ENCODE results near the gene RTL10. TPM values are rescaled to one million over a fixed set of nuclear protein-coding genes. Genes with fewer than 3 reads are reported as not detected.
"Not testable (repeated sequence)": the region's sequence is repeated elsewhere in the genome, so short reads cannot be mapped to it uniquely, and the experiment has no call there.

The RTL10 gene
- total RNA-seq, 4 donors from 2014 or later, result 3.5 to 12.8 (median 5.0) TPM

DNA sequence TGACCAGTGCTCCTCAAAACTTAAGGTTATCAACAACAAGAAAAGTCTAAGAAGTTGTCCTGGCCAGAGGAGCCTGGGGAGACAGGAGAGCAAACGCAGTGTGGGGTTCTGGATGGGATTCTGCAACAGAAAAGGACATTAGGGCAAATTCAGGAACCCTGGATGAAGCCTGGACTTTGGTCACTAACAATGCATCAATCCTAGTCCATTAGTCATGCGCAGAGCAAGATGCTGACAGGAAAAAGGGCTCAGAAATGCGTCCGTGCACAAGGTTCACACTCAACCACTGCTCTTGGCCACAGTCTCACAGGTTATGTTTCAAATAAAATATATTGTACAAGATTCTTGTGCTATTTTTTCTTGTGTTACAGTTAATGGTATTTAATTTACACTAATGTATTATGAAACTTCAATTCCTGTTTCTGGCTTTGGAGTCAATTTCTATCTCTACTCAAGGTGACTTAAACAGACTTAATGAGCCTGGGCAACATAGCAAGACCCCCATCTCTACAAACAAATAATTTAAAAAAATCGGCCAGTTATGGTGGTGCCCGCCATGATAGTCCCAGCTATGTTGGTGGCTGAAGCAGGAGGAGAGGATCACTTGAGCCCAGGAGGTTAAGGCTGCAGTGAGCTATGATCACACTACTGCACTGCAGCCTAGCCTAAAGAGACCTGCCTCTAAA is 13.6 kb downstream of the RTL10 start:
- intact Hi-C loops (cut with DNase I; ENCODE audit: low total_unique reads), result no loop called here
- Histone ChIP-seq H3K36me3 (no peaks in the 10 kb centered on the region), H3K9me3 (no peaks in the 10 kb centered on the region), H3K27ac (no peak overlapping the region), H3K4me3 (no peak overlapping the region), H3K27me3 (no peaks in the 10 kb centered on the region), H3K4me1 (peaks cover 16% of the 10 kb centered on the region in 2 donors)
- TF ChIP-seq, protein P1, sequence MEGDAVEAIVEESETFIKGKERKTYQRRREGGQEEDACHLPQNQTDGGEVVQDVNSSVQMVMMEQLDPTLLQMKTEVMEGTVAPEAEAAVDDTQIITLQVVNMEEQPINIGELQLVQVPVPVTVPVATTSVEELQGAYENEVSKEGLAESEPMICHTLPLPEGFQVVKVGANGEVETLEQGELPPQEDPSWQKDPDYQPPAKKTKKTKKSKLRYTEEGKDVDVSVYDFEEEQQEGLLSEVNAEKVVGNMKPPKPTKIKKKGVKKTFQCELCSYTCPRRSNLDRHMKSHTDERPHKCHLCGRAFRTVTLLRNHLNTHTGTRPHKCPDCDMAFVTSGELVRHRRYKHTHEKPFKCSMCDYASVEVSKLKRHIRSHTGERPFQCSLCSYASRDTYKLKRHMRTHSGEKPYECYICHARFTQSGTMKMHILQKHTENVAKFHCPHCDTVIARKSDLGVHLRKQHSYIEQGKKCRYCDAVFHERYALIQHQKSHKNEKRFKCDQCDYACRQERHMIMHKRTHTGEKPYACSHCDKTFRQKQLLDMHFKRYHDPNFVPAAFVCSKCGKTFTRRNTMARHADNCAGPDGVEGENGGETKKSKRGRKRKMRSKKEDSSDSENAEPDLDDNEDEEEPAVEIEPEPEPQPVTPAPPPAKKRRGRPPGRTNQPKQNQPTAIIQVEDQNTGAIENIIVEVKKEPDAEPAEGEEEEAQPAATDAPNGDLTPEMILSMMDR (IDR thresholded peaks at IDR 0.05 in 4 of 5, conservative IDR thresholded peaks at IDR 0.05 in 1 of 5), result no peak
- no peak for TF ChIP-seq POLR2A (IDR thresholded peaks at IDR 0.05)
- no peak for DNase-seq
- ATAC-seq, result no peak
- in situ Hi-C loops (cut with MboI; ENCODE audit: low sequenced_read_pairs in 4 of 4), result no loop called here

DNA sequence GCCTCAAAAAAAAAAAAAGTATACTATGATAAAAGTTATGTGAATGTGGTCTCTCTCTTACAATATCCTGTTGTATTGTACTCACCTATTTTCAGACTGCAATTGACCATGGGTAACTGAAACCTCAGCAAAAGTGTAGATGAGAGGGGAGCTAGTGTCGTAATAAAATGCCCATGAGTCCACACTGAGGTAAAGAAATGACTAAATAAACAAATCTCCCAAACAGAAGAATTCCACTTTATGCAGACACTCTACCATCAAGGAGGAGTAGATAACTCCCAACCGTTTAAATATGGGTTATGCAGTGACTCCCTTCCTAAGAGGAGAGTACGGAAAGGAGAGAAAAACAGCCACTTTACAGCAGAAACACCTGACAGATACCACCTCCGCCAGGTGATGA is 14.6 kb downstream of the RTL10 start:
- TF ChIP-seq, protein P1 (IDR thresholded peaks at IDR 0.05 in 4 of 5, conservative IDR thresholded peaks at IDR 0.05 in 1 of 5), result no peak
- TF ChIP-seq POLR2A (IDR thresholded peaks at IDR 0.05), result no peak
- no peaks in the 10 kb centered on the region for H3K36me3 ChIP-seq
- in situ Hi-C loops (cut with MboI; ENCODE audit: low sequenced_read_pairs in 4 of 4), result no loop called here
- H3K9me3 ChIP-seq, result no peaks in the 10 kb centered on the region
- H3K27me3 ChIP-seq, result no peaks in the 10 kb centered on the region
- DNase-seq (no peak), ATAC-seq (no peak)
- intact Hi-C loops (cut with DNase I; ENCODE audit: low total_unique reads), result no loop called here
- H3K4me1 ChIP-seq, result peaks cover 13 to 16% of the 10 kb centered on the region in 2 donors
- H3K27ac ChIP-seq, result no peak overlapping the region
- H3K4me3 ChIP-seq, result no peak overlapping the region

DNA sequence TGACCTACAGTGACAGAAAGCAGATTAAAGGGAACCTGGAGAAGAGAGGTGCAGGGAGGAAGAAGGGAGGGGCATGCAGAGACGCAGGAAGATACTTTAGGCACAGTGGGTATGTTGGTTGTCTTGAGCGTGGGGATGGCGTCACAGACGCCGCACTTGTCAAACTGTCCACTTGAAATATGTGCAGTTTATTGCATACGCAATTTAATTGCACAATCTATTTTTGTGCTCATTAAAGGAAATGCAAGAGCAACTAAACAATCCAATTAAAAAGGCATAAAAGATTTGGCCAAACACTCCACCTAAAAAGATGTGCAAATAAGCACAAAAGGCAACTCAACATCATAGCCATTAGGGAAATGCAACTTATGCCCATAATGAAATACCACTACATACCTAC is 16.8 kb downstream of the RTL10 start:
- Histone ChIP-seq H3K4me3 (no peak overlapping the region), H3K9me3 (no peaks in the 10 kb centered on the region), H3K27me3 (no peaks in the 10 kb centered on the region), H3K4me1 (no peaks in the 10 kb centered on the region), H3K27ac (no peak overlapping the region), H3K36me3 (no peaks in the 10 kb centered on the region)
- intact Hi-C loops (cut with DNase I; ENCODE audit: low total_unique reads), result no loop called here
- no peak for ATAC-seq
- TF ChIP-seq POLR2A (IDR thresholded peaks at IDR 0.05), result no peak
- TF ChIP-seq, protein P1 (IDR thresholded peaks at IDR 0.05 in 4 of 5, conservative IDR thresholded peaks at IDR 0.05 in 1 of 5), result no peak
- in situ Hi-C loops (cut with MboI; ENCODE audit: low sequenced_read_pairs in 4 of 4), result no loop called here
- no peak for DNase-seq

DNA sequence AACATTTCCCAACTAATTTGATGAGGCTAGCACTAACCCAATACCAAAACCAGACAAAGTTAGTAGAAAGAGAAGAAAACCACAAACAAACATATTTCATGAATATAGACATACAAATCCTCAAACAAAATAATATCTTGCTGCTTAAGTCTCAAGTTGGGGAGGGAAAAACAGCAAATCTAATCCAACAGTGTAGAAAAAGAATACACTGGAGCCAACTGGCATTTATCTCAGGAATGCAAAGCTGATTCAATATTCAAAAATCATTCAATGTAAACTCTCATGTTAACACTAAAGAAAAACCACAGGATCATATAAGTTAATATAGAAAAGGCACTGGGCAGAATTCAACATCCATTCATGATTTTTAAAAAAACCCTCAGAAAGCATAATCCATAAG is 18.2 kb downstream of the RTL10 start:
- DNase-seq (no peak), ATAC-seq (no peak)
- Histone ChIP-seq H3K4me1 (no peaks in the 10 kb centered on the region), H3K36me3 (no peaks in the 10 kb centered on the region), H3K9me3 (no peaks in the 10 kb centered on the region), H3K27ac (no peak overlapping the region), H3K27me3 (no peaks in the 10 kb centered on the region), H3K4me3 (no peak overlapping the region)
- in situ Hi-C loops (cut with MboI; ENCODE audit: low sequenced_read_pairs in 4 of 4) (no loop called here), intact Hi-C loops (cut with DNase I; ENCODE audit: low total_unique reads) (no loop called here)
- no peak for TF ChIP-seq POLR2A (IDR thresholded peaks at IDR 0.05)
- TF ChIP-seq, protein P1 (IDR thresholded peaks at IDR 0.05 in 4 of 5, conservative IDR thresholded peaks at IDR 0.05 in 1 of 5), result no peak

DNA sequence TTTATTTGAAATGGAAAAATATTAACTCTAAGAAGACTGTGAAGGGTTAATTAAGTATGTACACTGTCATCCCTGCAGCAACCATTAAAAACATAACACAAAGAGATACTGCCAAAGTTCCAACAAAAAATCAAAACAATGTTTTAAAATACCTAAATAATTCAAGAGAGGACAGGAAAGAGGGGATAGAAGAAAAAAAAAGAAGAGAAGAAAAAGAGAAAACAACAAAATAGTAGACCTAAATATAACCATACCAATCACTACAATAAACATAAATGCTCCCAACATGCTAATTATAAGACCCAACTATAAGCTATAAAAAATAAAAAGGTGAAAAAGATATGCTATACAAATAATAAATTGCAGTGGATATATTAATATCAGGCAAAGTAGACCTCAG is 20.1 kb downstream of the RTL10 start:
- in situ Hi-C loops (cut with MboI; ENCODE audit: low sequenced_read_pairs in 4 of 4) (no loop called here), intact Hi-C loops (cut with DNase I; ENCODE audit: low total_unique reads) (no loop called here)
- Histone ChIP-seq H3K27ac (no peak overlapping the region), H3K36me3 (no peaks in the 10 kb centered on the region), H3K27me3 (no peaks in the 10 kb centered on the region), H3K4me3 (no peak overlapping the region), H3K9me3 (no peaks in the 10 kb centered on the region), H3K4me1 (no peaks in the 10 kb centered on the region)
- DNase-seq (no peak), ATAC-seq (no peak)
- TF ChIP-seq, protein P1 (IDR thresholded peaks at IDR 0.05 in 4 of 5, conservative IDR thresholded peaks at IDR 0.05 in 1 of 5), result no peak
- TF ChIP-seq POLR2A (IDR thresholded peaks at IDR 0.05), result no peak

DNA sequence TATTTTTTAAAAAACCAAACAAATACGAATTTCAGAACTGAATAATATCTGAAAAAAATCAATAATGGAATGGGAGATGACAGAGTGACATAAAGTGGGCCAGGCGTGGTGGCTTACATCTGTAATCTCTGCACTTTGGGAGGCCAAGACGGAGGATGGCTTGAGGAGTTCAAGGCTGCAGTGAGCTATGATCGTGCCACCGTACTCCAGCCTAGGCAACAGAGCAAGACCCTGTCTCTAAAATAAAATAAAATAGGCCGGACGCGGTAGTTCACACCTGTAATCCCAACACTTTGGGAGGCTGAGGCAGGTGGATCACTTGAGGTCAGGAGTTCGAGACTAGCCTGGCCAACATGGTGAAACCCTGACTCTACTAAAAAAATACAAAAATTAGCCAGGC is 21.3 kb downstream of the RTL10 start:
- in situ Hi-C loops (cut with MboI; ENCODE audit: low sequenced_read_pairs in 4 of 4), result not testable (repeated sequence)

More for the DNA sequence above, 21.3 kb downstream of the RTL10 start:
- DNase-seq; H3K27ac ChIP-seq; H3K36me3 ChIP-seq; intact Hi-C loops (cut with DNase I; ENCODE audit: low total_unique reads); H3K4me3 ChIP-seq; H3K9me3 ChIP-seq; H3K27me3 ChIP-seq; ATAC-seq; H3K4me1 ChIP-seq: not testable (repeated sequence)

Data from gastrocnemius medialis (tissue), 4 donors.